Erythroblast (primary cell): ENCODE measurements around the gene MT1G.

ENCODE experiments used
- GATA1 ChIP-seq: IDR thresholded peaks from 2 replicates; pipeline ENCODE4 v1.6.1; 2011; ENCODE audit warnings: low read depth, mild to moderate bottlenecking, control low read depth, low read length, moderate library complexity
- POLR2A ChIP-seq: IDR thresholded peaks from 2 replicates; pipeline ENCODE4 v1.6.1; 2011; ENCODE audit warnings: mild to moderate bottlenecking, low read length

DNA sequence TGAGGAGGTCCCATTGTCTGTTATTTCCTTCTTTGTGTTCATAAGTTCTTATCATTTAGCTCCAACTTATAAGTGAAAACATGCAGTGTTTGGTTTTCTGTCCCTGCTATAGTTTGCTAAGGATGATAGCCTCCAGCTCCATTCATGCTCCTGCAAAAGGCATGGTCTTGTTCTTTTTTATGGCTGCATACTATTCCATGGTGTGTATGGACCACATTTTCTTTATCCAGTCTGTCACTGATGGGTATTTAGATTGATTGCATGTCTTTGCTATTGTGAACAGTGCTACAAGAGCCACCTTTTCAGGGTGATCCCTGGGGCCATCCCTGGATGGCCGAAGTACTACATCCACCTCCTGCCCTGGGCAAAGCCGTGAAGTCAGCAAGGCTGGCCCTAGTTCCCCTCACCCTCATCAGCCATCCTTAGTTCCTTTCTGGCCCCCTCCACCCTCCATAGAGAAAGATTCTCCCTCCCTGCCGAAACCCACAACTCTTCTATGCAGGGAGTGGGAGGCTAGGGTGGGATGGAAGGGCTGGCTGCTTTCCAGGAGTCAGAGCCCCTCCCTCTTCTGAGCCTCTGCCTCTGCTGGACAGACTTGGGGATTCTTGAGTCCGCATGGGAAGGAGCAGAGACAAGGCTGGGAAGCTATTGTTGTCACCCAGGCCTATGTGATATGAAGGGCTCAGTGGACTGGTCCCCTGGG is 22.7 kb upstream of the MT1G start:
- no peak for TF ChIP-seq POLR2A
- TF ChIP-seq GATA1: no peak
